ENCODE data around the gene DIAPH2.

- TF ChIP-seq, protein P1, sequence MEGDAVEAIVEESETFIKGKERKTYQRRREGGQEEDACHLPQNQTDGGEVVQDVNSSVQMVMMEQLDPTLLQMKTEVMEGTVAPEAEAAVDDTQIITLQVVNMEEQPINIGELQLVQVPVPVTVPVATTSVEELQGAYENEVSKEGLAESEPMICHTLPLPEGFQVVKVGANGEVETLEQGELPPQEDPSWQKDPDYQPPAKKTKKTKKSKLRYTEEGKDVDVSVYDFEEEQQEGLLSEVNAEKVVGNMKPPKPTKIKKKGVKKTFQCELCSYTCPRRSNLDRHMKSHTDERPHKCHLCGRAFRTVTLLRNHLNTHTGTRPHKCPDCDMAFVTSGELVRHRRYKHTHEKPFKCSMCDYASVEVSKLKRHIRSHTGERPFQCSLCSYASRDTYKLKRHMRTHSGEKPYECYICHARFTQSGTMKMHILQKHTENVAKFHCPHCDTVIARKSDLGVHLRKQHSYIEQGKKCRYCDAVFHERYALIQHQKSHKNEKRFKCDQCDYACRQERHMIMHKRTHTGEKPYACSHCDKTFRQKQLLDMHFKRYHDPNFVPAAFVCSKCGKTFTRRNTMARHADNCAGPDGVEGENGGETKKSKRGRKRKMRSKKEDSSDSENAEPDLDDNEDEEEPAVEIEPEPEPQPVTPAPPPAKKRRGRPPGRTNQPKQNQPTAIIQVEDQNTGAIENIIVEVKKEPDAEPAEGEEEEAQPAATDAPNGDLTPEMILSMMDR (IDR thresholded peaks at IDR 0.05 in 2 of 3, conservative IDR thresholded peaks at IDR 0.05 in 1 of 3; ENCODE audit: borderline replicate concordance in 1 of 3, insufficient read depth in 1 of 3, low read depth in 2 of 3, low read length in 2 of 3): no peak
- TF ChIP-seq REST (IDR thresholded peaks at IDR 0.05; ENCODE audit: low read depth) (no peak), EZH2 (IDR thresholded peaks at IDR 0.05) (no peak), EGR1 (IDR thresholded peaks at IDR 0.05; ENCODE audit: low read depth) (no peak), POLR2AphosphoS5 (IDR thresholded peaks at IDR 0.05; ENCODE audit: low read depth, low read length) (no peak), JUND (IDR thresholded peaks at IDR 0.05) (no peak), SIN3A (IDR thresholded peaks at IDR 0.05; ENCODE audit: low read depth) (no peak), POLR2A (IDR thresholded peaks at IDR 0.05; ENCODE audit: borderline replicate concordance, extremely low read depth, insufficient read depth, insufficient read length) (no peak), ZNF274 (IDR thresholded peaks at IDR 0.05; ENCODE audit: low read depth, low read length) (no peak), YY1 (IDR thresholded peaks at IDR 0.05; ENCODE audit: extremely low read depth, insufficient replicate concordance, low read depth, low read length) (no peak), FOSL1 (IDR thresholded peaks at IDR 0.05; ENCODE audit: low read depth) (no peak)
- TF ChIP-seq, protein P2, sequence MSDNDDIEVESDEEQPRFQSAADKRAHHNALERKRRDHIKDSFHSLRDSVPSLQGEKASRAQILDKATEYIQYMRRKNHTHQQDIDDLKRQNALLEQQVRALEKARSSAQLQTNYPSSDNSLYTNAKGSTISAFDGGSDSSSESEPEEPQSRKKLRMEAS (IDR thresholded peaks at IDR 0.05): no peak
Observed at GRCh38 chrX:97553833-97554232, 869.2 kb downstream of the DIAPH2 start.

Data from HCT116 (cell line).